ENCODE measurements around the gene EXOC2.

GRCh38 chr6:717135-717534 is 24.2 kb upstream of the EXOC2 start:
- no peak for TF ChIP-seq CTCF (IDR thresholded peaks at IDR 0.05; ENCODE audit: low read depth, low read length, poor library complexity, severe bottlenecking)
- TF ChIP-seq EZH2phosphoT487 (IDR thresholded peaks at IDR 0.05; ENCODE audit: borderline replicate concordance, low read length) = no peak

Data from DOHH2 (cell line).